Ovary (tissue), 3 donors: Measurements from ENCODE around the gene ZG16.

Experiments used
- CTCF ChIP-seq, 3 donors: fragments of 450-650 bp in 2 of 3; fragments of 200-600 bp in 1 of 3; IDR thresholded peaks; one replicate each; pipeline versions ENCODE4 v1.5.1 to v1.8.0; 2016 to 2022; ENCODE audit warnings: antibody characterized with exemption in 3 of 3, mild to moderate bottlenecking in 1 of 3
- EP300 ChIP-seq: sonication (generic); formaldehyde crosslinking; IDR thresholded peaks from one replicate; pipeline ENCODE4 v1.6.1; 2017; ENCODE audit warnings: antibody characterized with exemption
- POLR2A ChIP-seq: fragments of 450-650 bp; IDR thresholded peaks from one replicate; pipeline ENCODE4 v1.6.1; 2017; ENCODE audit warnings: antibody characterized with exemption, mild to moderate bottlenecking, moderate library complexity
- donor health status: DM: no; HTN: no; CAD: no.

GRCh38 chr16:29736112-29736511, 41.9 kb upstream of the ZG16 start:
- TF ChIP-seq EP300 (no peak), CTCF (IDR thresholded peaks at IDR 0.05) (no peak), POLR2A (no peak)
